GM19240 (cell line): ENCODE results near the gene KCNG3.
"Not testable (repeated sequence)": the region's sequence is repeated elsewhere in the genome, so short reads cannot be mapped to it uniquely, and the experiment has no call there.

Source experiments
- DNase-seq: peaks from one replicate; pipeline ENCODE4 v3.0.0; 2011; ENCODE audit warnings: low spot score; ENCODE audit not compliant: insufficient read length

Gene KCNG3

DNA sequence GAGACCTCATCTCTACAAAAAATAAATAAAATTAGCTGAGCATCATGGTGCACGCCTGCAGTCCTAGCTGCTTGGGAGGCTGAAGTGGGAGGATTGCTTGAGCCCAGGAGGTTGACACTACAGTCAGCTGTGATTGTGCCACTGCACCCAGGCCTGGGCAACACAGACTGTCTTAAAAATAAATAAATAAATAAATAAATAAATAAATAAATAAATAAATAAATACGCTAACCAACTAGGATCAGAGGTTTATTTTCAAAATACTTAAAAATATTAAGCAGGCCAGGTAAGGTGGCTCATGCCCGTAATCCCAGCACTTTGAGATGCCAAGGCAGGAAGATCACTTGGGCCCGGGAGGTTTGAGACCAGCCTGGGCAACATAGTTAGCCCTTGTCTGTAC lies 63.6 kb downstream of the KCNG3 start:
- DNase-seq: no peak

DNA sequence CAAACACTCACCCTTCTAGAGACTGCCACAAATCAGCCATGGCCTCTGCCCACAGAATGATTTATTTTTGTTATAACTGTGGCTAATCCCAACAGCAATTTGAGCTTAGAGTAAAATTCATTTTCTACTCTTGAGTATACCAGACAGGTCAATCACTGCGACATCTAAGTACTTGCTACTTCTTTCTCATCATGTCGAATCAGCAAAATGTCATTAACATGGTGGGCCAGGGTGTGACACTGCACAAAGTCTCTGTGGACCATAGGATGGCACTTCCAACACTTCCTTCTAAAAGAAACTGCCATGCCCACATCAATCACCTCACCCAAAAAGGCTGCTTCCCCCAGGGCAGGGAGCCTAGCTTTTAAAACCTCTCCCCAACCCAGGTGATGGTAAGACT lies 64.4 kb downstream of the KCNG3 start:
- no peak for DNase-seq

DNA sequence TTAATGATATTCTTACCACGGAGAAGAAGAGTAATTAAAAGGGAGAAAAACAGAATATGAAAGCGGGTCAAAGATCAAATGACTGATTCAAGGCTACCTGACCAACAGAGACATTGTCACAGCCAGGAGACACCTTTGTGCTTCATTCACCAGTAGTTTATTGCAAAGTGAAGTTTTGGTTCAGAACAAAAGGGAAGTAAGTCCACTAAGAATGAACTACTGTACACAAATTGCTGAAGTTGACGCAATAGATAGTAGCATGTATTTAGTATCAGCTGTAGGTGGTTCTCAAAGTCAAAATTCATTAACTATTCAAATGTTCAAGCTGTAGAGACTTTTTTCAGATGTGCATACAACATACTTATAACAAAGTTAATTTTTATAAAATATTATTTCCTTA lies 68.1 kb downstream of the KCNG3 start:
- no peak for DNase-seq

DNA sequence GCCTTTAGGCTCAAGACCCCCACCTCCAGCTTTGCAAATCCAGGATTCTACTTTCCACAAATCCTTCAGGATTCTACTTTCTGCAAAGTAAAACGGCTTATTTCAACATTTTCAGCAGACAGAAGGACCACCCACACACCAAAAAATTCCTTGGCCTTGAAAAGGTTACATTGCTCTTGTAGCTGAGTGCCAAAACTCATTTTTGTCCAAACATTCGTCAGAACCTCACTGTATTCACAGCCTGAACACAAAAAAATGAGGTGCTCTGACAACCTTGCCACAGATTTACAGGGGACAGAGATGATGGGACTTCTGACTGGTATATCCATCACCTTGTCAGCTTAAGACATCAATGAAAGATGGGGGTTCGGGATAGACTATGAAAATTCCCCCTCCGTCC lies 69.7 kb downstream of the KCNG3 start:
- no peak for DNase-seq

DNA sequence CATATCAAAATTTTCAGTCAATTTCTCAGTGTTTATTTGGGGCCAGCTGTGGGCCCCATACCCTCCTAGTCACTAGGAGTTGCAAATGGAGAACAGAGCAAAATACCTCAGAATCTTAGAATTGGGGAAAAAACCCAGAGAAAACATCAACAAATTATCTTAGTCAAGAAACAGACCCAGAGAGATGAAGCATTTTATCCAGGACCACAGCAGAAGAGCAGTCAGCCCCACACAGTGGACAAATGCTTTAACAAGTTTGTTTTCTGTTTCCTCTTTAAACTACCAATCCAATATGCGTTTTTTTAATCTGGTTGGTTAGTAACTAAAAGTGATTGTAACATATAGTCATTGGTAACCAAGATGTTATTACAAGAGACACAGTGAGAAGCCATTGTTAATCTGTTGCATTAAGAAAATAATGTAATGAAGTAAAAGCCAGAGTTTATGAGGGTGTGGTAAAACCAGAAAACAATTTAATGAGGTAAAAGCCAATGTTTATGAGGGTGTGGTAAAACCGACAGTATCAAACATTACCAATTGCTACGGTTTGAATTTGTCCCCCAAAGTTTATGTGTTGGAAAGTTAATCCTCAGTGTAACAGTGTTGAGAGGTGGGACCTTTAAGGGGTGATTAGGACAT lies 72.1 kb downstream of the KCNG3 start:
- no peak for DNase-seq

DNA sequence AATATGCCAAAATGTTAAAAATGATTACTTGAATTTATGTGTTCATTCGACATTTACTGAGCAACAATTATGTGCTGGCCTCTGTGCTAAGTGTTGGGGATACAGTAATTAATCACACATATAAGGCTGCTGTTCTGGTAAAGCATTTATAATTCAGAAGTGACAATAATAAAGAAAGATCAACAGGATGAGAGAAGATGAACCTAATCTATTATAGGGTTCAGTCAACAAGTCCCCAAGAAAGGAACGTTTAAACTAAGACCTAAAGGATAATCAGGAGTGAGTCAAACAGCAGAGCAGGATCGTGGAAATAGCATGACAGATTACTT lies 72.7 kb downstream of the KCNG3 start:
- DNase-seq: no peak

DNA sequence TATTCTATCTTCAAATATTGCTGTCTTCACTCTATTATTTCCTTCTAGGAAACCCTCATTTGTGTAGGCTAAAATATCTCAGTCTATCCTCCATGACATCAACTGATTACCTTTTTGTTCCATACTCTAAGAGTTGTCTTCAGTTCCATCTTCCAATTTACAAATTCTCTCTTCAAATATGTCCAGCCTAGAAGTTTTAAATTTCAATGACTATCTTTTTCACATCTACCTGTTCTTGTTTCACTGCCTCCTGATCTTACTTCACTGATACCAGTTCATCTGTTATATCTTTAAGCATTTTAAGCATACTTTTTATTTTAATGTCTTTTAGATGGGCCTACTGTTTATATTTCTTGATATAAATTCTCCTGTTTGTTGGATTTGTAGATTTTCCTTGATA lies 79.1 kb downstream of the KCNG3 start:
- DNase-seq: no peak

DNA sequence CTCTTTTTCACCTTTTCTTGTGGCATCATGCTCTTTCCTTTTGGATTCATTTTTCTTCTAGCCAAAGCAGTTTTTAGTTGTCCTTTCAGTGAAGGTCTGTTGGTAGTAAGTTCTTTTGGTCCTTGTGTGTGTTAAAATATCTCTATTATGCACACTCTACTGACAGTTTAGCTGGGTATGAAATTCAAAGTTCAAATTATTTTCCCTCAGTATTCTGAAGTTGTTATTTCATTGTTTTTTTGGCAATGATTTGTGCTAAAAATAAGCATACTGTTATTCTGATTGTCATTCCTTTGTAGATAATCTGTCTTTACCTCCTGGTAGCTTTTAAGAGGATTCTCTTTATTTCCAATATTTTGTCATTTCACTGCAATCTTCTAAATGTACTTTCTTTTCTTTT lies 79.6 kb downstream of the KCNG3 start:
- DNase-seq: no peak

DNA sequence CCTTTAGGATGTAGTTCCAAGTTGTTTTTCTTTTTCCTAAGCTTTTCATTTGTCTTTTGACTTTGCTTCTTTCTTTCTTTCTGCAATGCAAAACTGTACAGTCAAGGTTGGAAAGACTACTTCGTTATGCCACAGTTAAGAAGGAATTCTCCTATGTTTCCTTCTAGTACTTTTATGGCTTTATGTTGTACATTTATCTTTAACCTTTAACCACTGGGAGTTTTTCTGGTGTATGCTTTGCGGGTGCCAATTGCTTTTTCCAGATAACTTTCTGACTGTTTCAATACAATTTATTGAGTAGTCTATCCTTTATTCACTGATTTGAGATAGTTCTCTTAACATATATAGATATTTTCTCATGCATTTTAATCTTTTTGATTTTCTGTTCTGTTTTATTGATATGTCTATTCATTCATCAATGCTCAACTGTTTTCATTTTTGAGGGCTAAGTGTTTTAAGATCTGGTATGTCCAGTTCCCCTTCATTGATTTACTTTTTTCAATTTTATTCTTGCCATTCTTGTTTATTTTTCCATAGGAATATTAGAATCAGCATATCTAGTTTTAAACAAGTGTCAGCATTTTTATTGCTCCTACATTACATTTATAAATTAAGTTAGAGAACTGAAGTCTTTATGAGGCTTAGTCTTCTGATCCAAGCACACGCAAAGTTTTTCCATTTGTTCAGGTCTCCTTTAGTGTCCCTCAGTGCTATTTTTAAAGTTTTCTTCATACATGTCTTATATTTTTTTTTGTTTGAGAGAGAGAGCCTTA lies 82.9 kb downstream of the KCNG3 start:
- no peak for DNase-seq

DNA sequence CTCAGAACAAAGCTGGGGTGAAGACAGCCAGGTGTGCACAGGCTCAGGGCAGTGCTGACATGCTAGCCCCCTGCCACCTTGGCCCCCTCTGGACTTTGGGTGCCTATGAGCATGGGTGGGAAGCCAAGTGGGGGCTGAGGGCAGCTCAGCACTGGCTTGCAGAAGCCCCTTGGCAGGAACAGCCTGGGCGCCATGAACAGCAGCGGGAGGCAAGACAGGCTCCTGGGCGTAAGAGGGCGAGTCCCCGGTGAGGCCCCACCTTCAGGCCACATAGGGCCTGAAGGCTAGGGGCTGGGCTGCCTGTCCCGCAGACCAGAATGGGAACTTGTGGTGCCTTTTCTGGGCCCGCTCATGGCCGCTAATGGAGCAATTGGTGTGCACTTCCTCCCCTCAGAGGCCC lies 85.8 kb downstream of the KCNG3 start:
- DNase-seq: no peak

DNA sequence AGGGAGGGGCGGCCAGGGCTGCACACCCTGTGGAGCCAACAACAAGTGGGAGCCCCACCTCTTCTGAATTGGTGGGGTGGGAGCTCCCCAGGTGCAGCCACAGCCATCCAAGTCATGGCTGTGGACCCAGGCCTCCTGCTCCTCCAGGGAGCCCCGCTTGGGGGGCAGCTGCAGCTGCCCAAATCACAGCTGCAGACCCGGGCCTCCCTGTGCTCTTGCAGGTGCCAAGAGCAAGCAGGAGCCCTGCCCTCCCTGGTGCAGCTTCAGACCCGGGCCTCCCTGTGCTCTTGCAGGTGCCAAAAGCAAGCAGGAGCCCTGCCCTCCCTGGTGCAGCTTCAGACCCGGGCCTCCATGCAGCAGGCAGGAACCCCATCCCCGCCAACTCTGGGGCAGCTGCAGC lies 86.3 kb downstream of the KCNG3 start:
- DNase-seq: no peak

DNA sequence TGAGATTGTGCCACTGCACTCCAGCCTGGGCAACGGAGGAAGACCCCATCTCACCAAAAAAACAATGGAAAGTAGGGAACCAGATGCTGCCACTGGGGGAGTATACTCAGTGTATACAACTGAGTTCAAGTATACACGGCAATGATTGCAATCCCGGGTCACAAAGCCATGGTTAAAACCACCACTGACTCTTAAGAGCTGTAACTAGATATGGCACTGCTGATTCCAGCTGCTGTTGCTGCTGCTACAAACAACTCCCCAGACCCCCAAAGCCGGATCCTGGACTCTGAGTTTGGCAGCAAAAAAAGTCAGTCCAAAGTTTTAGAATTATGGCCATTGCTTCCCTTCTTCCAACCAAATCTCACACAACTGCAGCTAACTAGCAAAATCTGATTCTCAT lies 89.1 kb downstream of the KCNG3 start:
- DNase-seq: no peak

DNA sequence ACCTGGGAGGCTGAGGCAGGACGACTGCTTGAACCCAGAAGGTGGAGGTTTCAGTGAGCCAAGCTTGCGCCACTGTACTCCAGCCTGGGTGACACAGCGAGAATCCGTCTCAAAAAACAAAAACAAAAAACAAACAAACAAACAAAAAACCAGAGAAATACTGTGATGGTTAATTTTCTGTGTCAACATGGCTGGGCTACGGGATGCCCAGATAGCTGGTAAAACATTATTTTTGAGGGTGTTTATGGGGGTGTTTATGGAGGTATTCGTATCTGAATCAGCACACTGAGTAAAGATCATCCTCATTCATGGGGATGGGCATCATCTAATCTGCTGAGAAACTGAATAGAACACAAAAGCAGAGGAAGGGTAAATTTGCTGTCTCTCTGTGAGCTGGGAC lies 92.0 kb downstream of the KCNG3 start:
- no peak for DNase-seq

DNA sequence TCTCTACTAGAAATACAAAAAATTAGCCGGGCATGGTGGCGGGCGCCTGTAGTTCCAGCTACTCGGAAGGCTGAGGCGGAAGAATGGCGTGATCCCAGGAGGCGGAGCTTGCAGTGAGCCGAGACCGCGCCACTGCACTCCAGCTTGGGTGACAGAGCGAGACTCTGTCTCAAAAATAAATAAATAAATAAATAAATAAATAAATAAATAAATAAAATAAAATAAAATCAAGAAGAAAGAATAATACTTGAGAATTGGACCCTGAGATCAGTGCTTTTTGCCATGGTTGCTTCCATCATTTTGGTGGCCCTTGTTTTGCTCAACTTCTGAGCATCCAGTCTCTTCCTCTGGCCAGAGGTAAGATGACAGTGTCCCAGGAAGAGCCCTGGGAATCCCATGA lies 95.7 kb downstream of the KCNG3 start:
- not testable (repeated sequence) for DNase-seq

DNA sequence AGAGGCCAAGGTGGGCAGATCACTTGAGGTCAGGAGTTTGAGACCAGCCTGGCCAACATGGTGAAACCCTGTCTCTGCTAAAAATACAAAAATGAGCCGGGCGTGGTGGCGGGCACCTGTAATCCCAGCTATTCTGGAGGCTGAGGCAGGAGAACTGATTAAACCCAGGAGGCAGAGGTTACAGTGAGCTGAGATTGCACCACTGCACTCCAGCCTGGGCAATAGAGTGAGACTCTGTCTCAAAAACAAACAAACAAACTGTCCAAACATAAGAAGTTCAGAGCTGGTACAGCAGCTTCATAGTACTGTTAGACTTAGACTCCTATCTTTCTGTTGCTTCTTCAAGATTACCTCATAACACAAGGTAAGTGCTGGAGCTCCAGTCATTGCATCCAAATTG lies 100.5 kb downstream of the KCNG3 start:
- not testable (repeated sequence) for DNase-seq

DNA sequence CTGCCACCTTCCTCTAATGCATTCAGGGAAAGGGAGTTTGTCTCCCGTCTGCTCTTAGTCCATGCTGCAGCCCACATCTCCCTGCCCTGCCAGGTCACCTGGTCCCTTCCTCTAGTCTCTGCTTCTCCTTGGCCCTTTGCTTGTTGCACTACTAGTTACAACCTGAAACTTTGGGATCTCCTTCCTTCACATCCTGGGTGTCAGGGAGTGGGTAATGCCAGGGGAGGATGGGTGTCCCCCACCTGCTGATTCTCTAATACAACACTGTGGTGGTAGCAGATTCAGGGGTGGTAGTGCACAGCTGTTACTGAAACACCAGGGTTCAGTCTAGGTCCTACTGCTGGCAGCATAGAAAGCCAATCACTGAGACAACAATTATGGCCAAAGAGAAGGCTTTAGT lies 101.6 kb downstream of the KCNG3 start:
- DNase-seq: no peak
